ENCODE results near the gene GPNMB.
"Not testable (repeated sequence)": the region's sequence is repeated elsewhere in the genome, so short reads cannot be mapped to it uniquely, and the experiment has no call there.

The GPNMB gene

DNA sequence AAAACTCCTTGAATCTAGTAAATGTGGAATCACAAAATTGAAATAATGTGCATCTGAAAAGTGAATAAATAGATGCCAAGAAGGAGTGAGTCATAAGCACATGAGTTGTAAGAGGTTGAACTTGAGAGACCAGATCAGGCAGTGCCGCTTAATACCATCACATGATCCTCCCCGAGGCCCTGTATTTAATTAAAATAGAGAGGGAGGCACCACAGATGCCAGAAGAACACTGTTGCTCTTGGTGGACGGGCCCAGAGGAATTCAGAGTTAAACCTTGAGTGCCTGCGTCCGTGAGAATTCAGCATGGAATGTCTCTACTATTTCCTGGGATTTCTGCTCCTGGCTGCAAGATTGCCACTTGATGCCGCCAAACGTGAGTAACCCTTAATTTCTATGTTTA lies at the start of gene GPNMB:
GPNMB (plus strand) TSS at position 221 of the 400 bp plus-strand sequence; CDS start at position 304, 83 bp downstream.
- intact Hi-C loops (cut with DNase I), result no loop called here
- no peak for DNase-seq

DNA sequence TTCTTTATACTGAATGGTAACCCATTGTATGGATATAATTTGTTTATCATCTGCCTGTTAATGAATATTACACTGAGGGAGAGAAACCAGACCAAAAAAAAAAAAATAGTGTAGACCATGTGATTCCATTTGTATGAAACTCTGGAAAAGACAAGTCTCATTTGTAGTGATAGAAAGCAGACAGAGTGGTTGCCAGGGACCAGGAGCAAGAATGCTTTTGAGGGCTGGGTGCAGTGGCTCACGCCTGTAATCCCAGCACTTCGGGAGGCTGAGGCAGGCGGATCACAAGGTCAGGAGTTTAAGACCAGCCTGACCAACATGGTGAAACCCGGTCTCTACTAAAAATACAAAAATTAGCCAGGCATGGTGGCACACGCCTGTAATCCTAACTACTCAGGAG lies 48.8 kb upstream of the GPNMB start:
- DNase-seq; intact Hi-C loops (cut with DNase I): not testable (repeated sequence)

DNA sequence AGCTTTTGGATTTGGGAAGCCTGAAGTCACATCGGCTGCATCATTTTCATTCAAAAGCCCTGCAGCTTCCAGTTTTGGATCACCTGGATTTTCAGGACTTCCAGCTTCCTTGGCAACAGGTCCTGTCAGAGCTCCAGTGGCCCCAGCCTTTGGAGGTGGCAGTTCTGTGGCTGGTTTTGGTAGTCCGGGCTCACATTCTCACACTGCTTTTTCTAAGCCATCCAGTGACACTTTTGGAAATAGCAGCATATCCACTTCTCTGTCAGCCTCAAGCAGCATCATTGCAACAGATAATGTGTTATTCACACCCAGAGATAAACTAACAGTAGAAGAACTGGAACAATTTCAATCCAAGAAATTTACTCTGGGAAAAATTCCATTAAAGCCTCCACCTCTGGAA lies 46.2 kb upstream of the GPNMB start:
- DNase-seq, result no peak
- intact Hi-C loops (cut with DNase I), result no loop called here

DNA sequence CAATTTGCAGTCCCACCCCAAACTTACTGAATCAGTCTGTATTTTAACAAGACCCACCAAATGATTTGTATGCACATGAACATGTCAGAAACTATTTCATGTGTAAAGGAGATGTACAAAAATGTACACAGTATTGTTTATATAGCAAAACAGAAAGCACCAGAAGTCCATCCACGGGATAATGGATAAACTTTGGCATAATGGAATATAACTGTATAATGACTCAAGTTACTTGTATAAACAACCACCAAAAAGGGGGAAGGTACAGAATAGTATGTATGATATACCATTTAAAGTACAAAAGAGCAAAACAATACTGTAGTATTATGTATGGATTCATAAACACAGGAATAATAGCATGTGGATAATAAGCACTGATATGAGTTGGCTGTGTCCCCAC lies 42.3 kb upstream of the GPNMB start:
- DNase-seq, result no peak
- intact Hi-C loops (cut with DNase I), result no loop called here

DNA sequence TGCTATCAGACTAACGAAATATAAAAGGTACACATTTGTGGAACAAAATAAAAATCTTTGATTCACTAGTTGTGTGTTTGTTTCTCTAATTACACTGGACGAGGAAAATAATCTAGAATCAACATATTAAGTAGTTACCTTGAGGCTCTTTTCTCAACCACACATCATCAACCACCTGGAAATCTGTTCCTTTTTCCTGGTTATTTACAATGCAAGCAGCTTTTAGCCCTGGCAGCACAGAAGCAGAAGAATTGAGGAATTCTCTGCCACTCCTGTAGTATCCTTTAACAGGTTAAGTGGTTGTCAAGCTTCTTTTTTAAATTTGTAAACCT lies 41.0 kb upstream of the GPNMB start:
- intact Hi-C loops (cut with DNase I), result no loop called here
- DNase-seq, result no peak

DNA sequence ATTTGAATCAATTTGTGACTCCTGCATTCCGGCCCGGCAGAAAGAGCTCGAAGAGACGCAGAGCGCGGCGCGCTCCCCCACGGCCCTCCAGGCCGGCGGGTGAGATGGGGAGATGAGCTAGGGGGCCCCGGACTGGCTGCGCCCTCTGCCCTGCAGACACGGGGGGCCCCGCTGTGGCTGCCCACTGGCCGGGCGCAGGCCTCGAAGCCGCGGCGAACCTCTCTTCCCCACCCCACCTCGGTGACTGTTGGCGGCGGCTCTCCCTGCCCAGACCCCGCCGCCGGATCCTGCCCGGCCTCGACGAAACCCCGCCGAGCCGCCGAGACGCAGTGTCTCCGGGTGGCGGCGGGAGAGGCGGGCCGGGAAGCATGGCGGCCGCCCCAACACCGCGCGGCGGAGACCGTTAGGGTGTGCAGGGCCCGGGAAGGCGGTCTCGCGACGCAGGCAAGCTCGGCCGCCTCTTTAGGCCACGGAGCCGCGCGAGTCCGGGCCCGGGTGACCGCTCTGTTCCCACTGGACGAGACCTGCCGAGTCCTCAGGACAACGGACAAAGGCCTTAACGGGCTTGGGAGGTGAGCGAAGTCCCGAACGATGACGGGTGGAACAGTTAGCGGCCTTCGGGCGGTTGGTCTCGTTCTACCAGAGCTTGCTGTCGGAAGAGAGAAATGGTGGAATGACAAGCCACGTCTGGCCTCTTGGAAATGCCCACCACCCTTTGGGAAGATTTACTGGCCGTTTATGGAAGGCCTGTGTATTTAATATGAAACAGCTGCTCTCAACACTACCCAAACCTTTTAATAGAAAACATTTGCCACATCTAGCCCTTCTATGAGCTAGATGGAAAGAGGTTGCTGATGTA lies 40.4 kb upstream of the GPNMB start:
- intact Hi-C loops (cut with DNase I), result no loop called here
- DNase-seq, result peak in 1 of 10 donors; percentile 85

DNA sequence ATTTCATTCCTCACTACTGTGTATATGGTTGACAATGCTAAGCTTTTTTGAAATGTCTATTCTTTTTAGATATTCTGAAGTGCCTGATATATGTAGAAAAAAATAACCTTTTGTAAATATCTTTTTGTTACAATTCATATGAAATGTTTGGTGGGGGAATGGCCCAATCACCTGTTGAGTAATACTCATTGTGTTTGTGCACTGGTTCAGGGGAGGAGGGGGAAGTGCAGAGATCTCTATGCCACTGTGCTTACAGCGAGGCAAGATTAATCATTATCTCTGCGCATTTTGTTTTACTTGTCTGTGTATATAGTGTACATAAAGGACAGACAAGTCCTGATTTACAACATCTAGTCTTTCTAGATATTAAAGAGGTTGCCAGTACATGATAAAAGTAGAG lies 39.6 kb upstream of the GPNMB start:
- intact Hi-C loops (cut with DNase I), result no loop called here
- DNase-seq, result no peak

DNA sequence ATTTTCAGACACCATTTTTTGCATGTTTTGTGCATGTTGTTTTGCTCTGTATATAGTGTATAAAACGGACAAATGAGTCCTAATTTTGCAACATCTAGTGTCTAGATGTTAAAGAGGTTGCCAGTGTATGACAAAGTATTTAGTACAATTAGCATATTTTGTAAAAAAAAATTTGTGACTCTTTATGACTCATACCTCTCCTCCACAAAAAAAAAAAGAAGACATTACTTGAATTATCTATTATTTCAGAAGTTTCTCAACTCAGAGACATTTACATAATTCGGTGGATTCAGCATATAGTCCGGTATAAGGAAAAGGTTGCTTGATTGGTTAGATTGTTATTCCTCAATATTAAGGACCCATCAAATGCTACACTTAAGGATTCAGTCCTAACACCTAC lies 38.7 kb upstream of the GPNMB start:
- no peak for DNase-seq
- intact Hi-C loops (cut with DNase I), result no loop called here

DNA sequence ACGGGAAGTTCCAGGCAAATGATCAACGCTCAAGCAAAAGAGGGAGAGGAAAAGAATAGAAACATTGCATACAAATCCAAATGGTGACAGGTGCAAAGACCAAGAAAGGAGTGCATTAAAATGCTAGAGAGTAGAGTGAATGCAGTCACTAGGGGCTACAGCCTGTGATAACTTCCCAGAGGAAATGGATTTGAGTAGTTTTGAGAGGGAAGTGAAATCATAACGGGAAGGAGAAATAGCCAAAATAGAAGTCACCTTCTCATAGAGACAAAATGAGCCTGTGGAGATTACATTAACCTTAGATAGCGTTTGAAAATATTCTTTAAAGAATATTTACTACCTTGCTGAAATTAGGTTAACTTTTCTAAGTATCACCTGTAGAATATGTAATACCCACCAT lies 38.3 kb upstream of the GPNMB start:
- intact Hi-C loops (cut with DNase I), result no loop called here
- no peak for DNase-seq

DNA sequence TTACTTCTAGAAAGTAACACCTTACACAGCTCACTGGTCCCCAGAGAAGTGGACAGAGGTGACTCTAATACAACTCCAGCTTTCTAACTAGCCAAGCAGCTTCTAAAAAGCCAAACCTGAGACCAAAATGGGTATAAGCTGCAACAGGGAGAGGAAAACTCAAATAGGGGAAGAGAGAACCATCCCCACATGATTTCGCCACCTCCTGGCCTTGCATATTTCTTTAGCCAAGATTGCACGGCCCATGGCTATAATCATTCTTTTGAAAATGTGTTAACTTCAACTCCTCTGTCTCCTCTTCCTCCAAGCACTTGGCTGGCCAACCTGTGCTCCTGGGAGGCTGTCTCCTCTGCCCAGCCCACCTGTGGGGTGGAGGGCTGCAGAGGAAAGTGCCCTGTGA lies 36.1 kb upstream of the GPNMB start:
- intact Hi-C loops (cut with DNase I), result no loop called here
- no peak for DNase-seq

DNA sequence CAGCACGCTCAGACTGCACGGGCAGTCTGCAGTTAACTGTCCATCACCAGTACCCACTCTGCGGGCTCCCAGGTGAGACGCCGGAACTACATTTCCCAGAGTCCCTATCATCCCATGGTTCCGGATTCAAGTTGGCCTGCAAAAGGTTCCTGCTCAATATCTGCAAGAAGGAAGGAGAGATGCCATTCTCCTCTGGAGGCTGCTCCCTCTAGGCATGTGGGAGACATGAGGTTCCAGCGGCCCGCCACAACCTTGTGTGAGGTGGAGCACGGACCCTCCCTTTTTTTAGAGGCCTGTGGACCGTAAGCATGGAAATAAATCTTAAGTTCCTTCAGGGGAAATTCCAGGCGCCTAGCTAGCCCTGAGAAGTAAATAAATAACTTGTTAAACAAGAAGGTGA lies 35.0 kb upstream of the GPNMB start:
- intact Hi-C loops (cut with DNase I), result no loop called here
- DNase-seq, result no peak

DNA sequence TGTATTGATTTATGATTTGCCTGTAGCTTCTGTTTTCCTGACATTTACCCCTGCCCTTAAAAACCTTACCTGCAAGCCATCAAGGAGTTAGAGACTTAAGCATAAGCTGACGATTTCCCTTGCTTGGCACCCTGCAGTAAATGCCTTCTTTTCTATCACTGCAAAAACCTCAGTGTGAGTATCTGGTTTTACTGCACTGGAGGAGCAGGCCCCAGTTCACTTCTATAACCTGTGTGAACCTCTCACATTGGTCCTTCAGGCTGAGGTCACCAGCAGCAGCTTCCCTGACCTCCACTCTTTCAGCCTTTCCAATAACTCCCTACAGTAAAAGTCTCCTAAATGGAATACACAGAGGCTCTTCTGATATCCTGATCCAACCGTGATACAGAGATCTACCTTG lies 34.2 kb upstream of the GPNMB start:
- no peak for DNase-seq
- intact Hi-C loops (cut with DNase I), result no loop called here

DNA sequence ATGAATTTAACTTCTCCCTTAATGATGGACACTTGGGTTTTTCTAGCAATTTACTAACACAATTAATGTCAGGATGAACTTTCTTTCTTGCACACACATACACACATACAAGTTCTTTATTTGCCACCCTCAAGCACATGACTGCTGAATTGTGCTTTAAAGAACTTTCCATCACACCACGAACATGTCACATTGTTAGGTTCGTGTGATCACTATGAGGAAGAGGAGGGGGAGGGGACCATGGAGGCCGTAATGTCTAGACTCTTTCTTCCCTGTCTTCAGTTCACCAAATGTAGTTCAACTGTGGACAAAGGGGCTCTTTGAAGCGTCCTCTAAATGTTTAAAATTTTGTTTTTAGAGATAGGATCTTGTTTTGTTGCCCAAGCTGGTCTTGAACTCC lies 33.7 kb upstream of the GPNMB start:
- intact Hi-C loops (cut with DNase I), result no loop called here
- no peak for DNase-seq

DNA sequence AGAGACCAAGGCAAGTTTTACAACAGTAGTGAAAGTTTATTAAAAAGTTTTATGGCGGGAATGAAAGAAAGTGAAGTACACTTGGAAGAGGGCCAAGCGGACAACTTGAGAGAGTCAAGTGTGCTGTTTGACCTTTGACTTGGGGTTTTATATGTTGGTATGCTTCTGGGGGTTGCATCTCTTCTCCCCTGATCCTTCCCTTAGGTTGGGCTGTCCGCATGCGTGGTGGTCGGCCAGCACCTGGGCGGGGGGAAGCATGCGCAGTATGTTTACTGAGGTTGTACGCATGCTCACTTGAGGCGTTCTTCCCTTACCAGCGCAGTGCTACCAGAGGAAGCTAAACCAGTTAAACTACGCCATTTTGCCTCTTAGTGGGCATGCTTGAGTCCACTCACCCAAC lies 32.8 kb upstream of the GPNMB start:
- intact Hi-C loops (cut with DNase I), result no loop called here
- DNase-seq, result no peak

DNA sequence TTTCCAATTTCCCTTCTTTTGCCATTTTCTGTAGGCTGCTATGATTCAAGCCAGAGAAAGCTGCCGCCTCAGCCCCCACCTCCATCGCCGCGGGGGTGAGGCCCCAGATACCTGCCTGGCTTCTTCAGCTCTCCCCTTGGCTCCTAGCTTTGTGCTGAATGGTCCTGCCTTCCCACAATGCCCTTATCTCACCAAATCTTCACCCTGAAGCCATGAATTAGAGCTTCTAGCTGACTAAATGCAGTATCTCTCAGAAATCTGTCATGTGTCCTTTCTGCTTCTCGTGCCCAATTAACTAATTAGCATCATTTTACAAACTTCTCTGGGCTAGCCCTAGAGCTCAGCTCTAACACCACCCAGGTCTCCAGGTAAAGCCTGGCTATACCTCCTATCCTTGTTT lies 32.2 kb upstream of the GPNMB start:
- DNase-seq, result no peak
- intact Hi-C loops (cut with DNase I), result no loop called here

DNA sequence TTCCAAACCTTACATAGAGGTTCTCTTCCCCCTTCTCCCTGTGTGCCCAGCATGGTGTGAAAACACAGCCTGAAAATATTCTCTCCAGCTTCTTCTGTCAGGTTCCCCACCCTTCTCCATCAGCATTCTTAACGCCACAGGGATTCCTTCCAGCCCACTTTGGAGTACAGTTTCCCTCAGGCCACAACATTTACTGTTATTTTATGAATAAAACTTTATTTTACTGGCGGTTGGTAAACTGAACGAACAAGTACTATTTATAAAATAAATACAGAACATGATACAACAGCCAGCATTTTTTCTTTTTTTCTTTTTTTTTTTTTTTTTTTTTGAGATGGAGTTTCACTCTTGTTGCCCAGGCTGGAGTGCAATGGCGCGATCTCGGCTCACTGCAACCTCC lies 31.6 kb upstream of the GPNMB start:
- DNase-seq, result no peak
- intact Hi-C loops (cut with DNase I), result no loop called here

DNA sequence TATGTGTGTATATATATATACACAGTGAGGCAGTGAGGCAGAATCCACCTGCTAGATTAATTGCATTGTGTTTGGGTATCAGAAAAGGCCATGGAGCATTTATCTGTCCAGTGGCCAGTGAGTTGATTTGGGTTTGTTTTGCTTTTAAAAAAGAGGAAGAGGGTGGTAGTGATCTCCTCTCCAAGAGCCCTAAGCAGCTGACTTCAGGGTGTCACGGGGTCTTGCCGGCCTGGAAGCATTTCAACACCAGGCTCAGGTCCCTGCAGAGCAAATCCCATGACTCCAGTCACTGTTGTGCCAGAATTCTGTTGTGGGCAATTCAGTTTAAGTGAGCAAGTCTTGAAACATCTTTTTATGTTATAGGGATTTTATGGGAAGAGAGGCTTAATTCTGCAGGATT lies 30.6 kb upstream of the GPNMB start:
- DNase-seq, result peak in 5 of 10 donors; percentile 14 to 88 (median 27)
- intact Hi-C loops (cut with DNase I), result no loop called here

DNA sequence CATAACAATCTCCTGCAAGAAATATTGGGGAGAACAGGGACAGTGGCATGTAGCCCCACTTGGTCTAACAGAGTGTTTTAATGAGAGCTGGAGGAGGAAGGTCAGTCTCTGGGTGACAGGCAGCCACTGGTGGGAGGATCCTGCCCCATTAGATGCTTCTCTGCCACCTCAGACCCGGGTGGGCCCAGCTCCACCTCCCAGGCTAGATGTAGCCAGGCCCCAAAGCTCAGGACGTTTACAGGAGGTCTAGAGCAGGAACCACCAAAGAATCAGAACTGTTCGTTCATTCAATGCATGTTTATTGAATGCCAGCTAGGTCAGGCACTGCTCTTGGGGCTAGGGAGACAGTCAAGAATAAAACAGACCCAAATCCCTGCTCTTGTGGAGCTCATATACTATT lies 28.4 kb upstream of the GPNMB start:
- DNase-seq, result no peak

DNA sequence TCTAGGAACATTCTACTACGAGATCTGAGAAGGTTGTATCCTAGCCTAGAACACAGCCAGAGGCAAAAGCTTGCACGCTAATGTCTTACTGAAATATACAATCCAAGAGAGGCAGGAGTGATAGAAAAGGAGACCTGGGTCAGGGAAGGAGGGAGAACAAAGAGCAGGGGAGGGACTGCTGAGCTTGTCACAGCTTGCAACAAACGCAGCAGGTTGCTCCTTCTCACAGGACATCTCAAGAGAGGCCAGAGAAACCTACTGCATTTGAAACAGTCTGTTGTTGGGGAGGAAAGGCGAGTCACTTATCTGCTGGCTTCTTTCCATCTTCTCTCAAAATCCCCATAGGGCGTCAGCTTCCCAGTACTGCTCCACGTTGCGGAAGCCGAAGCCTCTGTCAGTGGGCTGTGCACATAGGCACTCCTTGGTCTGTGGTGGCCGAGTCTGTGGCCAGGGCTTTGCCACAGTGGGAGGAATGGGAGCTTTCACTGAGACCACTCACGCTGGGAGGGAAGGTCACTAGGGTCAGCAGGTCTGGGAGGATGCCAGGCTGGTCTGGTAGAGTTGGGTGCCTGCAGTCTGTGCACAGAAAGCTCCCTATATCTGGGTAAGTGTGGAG lies 25.8 kb upstream of the GPNMB start:
- no peak for DNase-seq
- intact Hi-C loops (cut with DNase I), result no loop called here

More for the DNA sequence above, 28.4 kb upstream of the GPNMB start:
- intact Hi-C loops (cut with DNase I), result no loop called here

DNA sequence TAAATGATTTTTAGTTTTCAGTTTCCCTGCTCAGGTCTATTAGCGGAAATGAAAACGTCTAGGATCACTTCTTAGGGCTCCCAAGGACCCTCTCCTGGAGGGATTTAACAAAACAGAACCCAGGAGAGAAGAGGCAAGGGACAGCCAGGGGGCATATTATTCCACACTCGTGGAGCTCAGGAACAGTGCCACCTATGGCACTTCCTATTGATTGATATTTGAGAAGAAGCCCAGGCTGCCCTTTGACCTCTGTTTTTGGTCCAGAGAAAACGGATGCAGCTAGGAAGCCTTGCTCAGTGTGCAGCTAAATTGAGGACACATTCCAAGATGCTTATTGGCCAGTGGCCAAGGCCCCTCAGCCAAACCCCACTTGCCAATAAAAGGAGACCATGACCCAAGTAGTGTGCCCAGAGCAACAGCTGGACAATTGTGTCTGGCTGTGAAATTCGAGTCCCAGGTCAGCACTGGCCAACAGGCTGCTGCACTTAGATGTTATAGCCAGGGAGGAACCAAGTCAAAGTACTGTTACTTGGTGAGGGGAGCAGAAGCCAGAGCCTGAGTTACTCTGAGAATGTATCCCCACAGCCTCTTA lies 24.0 kb upstream of the GPNMB start:
- DNase-seq, result no peak
- intact Hi-C loops (cut with DNase I), result no loop called here

DNA sequence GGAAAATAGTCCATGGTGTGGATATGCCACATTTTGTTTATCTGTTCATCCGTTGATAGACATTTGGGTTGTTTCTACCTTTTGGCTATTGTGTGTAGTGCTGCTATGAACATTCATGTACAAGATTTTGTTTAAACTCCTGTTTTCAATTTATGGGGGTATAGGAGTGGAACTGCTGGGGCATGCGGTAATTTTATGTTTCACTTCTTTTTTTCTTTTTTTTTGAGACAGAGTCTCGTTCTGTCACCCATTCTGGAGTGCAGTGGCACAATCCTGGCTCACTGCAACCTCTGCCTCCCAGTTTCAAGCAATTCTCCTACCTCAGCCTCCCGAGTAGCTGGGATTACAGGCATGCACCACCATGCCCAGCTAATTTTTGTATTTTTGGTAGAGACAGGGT lies 22.2 kb upstream of the GPNMB start:
- DNase-seq; intact Hi-C loops (cut with DNase I): not testable (repeated sequence)

DNA sequence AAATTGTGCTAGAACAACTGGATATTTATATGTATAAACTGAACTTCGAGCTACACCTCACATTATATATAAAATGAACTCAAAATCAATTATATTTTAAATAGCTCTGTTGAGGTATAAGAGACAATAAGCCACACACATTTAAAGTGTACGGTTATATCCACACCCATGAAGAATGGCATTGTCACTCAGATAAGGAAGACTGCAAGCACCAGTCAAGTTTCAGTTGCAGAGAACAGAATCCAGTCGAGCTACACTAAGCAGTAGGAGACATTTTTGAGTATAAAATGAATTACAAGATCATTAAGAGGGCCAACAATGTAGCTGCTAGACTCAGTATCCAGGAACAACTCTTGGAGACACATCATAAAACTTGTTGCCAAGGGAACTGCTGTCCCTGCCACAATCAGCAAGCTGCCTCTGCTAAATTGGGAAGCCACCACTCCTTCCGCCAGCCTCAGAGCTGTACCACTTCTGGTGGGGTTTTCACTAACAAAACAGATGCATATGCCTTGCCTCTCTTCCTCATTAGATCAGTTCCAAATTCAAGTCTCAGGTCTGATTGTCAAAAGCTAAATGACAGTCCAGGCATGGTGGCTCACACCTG lies 19.6 kb upstream of the GPNMB start:
- peak in 6 of 10 donors; percentile 22 to 89 (median 52) for DNase-seq
- intact Hi-C loops (cut with DNase I), result no loop called here

Measured in posterior cingulate gyrus (tissue), 11 donors.